ENCODE results near the gene DYNC1H1. TPM values are rescaled to one million over a fixed set of nuclear protein-coding genes. Genes with fewer than 3 reads are reported as not detected.
"Not testable (repeated sequence)": the region's sequence is repeated elsewhere in the genome, so short reads cannot be mapped to it uniquely, and the experiment has no call there.

Gene DYNC1H1
- total RNA-seq, 1 donor from 2014 or later, result 564 TPM

DNA sequence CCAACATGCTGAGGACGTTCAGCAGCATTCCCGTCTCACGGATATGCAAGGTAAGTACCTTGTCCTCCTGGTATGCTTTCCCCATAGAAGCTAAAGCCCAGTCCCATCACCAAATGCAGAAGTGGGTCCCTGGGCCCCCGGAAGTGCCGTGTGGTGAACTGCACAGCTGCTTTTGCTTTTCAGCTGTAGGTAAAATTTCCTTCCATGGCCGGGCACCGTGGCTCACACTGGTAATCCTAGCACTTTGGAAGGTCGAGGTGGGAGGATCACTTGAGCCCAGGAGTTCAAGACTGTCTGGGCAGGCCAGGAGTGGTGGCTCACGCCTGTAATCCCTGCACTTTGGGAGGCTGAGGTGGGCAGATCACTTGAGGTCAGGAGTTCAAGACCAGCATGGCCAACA lies 78.3 kb downstream of the DYNC1H1 start:
- DNase-seq, result no peak

DNA sequence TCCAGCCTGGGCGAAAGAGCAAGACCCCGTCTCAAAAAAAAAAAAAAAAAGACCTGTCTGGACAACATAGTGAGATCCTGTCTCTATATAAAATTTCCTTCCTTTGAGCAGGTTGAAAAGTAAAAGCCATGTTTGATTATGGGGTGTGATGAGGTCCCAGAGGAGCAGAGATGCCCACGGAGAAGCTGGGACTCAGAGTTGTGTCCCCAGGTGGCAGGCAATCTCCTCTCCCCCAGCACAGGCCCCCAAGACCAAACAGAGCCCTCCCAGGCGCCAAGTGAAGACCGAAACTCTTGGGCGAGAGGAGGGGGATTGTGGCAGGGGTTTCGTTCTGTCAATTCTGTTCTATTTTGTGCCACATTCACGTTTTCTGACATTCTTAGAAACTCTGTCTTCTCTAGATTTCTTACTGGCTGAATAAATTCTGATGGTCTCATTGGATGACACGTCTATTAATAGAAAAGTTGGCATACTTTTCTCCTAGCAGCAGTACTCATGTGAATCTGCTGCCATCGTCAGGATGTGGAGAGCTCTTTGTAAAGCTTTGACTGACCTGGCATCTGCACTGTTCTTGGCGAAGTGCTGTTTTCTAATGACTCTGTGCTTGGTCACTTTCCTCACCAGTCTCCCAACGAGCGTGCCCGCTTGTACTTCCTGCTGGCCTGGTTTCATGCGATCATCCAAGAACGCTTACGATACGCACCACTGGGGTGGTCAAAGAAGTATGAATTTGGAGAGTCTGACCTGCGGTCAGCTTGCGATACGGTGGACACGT lies 79.1 kb downstream of the DYNC1H1 start:
- no peak for DNase-seq

DNA sequence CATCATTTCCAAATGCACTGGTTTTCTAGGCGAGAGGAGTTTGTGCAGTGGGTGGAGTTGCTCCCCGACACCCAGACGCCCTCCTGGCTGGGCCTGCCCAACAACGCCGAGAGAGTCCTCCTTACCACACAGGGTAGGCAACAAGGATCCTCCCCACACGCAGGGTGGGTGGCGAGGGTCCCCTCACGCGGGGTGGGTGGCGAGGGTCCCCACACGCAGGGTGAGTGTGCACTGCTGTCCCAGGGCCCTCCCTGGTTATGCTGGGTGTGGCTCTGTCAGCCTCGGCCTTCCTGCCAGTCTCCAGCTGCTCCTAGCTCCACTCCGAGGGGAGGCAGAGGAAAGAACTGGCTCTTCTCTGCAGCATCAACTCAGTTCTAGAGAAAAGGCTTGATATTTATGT lies 80.2 kb downstream of the DYNC1H1 start:
- DNase-seq, result no peak

DNA sequence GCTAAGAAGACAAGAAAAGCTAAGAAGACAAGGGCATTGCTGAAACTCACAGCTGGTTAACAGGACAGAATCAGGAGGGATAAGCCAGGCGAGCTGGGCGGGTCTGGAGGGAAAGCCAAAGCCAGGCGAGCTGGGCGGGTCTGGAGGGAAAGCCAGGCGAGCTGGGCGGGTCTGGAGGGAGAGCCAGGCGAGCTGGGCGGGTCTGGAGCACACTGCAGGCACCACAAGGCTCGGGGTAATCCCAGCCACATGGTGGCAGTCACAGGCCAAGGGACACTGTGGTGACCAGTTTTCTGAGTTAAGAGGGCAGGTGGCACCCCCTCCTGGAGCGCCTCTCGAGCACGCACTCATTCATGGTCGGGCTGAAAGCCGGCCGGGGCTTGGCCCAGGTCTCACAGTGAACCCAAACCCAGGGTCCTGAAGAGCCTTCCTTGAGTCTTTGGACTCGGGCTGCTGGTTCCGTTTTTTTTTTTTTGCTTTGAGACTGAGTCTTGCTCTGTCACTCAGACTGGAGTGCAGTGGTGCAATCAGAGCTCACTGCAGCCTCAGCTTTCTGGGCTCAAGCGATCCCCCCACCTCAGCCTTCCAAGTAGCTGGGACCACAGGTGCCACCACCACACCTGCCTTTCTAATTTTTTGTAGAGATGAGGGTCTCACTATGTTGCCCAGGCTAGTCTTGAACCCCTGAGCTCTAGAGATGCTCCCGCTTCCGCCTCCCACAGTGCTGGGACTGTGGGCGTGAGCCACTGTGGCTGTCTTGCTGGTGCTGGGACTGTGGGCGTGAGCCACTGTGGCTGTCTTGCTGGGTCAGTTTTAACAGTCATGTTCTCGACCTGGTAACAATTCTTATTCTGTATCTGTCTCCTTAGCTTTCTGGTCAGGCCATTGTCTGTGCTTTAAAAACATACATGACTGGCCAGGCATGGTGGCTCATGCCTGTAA lies 82.2 kb downstream of the DYNC1H1 start:
- DNase-seq, result peak; percentile 41

- no peak for DNase-seq
These were observed 83.6 kb downstream of the DYNC1H1 start for GRCh38 chr14:102047808-102048540.

GRCh38 chr14:102049258-102050025 lies 85.1 kb downstream of the DYNC1H1 start:
- no peak for DNase-seq

- DNase-seq, result no peak
These were observed 85.6 kb downstream of the DYNC1H1 start for GRCh38 chr14:102050026-102050405.

GRCh38 chr14:102050625-102051024 lies 86.3 kb downstream of the DYNC1H1 start:
- DNase-seq, result no peak

GRCh38 chr14:102052522-102052921 lies 88.1 kb downstream of the DYNC1H1 start:
- DNase-seq, result no peak

DNA sequence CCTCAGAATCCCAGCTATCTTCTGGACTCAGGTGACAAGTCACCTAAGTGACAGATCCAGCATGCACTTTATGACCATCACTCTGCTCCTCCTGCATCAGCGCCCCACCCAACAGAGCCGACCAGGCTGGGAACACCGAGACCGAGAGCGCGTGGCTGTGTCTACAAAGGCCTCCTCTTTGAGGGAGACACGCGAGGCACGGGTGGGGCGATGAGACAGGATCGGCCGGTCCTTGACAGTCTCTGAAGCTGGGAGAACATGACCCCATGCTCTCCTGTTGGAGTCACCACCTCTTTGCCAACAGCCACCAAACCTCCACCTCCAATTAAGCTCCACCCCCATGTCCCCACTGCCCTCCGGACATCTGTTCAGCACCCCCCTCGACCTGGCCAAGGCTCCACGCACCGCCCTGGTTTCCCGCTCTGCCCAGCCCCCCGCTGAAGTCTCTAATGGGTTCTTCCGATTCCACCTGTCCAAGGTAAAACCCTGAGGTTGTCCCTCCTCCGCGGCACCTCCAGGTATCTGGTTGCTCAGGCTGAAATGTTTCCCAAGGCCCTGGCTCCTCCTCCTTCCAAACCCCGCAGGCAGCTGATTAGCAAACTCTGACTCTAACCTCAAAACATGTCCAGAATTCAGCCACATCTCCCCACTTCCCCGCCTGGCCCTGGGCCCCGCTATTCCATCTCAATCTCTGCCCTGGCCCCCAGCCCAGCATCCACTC lies 91.0 kb downstream of the DYNC1H1 start:
- no peak for DNase-seq

DNA sequence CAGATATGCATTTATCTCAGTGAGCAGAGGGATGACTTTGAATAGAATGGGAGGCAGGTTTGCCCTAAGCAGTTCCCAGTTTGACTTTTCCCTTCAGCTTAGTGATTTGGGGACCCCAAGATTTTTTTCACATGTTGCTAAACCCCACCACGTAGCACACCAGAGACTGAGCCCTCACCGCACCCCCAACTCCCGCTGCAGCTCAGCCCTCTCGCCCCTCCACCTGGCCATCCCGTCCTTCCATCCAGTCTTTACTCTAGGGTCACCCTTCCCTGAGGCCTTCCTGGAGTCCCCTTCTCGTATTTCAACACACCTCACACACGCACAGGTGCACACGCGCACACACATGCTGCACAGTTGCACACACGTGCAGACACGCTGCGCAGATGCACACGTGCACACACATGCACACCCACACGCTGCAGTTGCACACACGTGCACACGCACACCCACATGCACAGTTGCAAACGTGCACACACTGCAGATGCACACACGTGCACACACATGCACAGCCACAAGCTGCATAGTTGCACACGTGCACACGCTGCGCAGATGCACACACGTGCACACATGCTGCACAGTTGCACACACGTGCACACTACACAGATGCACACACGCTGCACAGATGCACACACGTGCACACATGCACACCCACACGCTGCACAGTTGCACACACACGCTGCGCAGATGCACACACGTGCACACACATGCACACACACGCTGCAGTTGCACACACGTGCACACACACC lies 92.5 kb downstream of the DYNC1H1 start:
- DNase-seq, result no peak

DNA sequence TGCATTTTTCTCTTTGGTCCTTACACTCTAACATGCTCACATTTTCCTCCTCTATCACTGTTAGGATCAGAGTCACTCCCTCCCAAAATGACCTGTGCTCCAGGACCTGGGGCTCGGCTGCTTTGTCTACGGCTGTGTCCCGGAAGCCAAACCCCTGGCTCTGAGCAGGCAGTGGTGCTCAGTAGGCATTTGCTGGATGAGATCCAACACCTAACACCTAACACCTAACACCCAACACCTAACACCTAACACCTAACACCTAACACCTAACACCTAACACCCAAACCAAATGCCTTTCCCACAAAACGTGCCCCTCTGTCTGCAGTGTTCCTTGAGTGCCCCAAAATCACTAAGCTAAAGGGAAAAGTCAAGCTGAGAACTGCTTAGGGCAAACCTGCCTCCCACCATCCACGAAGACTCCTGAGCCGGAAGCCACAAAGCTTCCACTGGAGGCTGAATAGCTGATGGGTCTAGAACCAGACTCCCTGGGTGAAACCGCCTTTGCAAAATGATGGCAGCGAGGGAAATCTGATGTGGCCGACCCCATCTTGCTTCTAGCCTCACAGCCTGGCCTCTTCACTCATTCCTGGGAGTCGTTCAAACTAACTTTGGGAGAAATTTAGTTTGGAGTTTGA lies 93.2 kb downstream of the DYNC1H1 start:
- DNase-seq, result no peak

DNA sequence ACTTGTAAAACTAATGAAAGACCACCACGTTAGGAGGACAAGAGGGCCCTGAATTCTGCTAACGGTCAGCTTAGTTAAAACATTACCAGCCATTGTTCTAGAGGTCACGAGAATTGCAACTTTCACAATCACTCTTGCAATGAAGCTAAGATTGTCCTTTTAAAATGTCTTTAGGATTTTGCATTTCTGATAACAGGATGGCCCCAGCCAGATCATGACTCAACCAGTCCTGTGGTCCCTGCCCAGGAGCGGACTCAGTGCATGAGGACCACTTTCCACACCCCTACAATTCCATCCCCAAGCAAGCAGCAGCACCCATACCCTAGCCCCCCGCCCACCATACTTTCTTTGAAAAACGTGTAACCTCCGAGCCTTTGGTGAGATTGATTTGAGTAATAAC lies 93.8 kb downstream of the DYNC1H1 start:
- no peak for DNase-seq

- DNase-seq, result no peak
These were observed 94.6 kb downstream of the DYNC1H1 start for GRCh38 chr14:102058961-102059360.

GRCh38 chr14:102063109-102063807 lies 98.9 kb downstream of the DYNC1H1 start:
- DNase-seq, result peak; percentile 94

DNA sequence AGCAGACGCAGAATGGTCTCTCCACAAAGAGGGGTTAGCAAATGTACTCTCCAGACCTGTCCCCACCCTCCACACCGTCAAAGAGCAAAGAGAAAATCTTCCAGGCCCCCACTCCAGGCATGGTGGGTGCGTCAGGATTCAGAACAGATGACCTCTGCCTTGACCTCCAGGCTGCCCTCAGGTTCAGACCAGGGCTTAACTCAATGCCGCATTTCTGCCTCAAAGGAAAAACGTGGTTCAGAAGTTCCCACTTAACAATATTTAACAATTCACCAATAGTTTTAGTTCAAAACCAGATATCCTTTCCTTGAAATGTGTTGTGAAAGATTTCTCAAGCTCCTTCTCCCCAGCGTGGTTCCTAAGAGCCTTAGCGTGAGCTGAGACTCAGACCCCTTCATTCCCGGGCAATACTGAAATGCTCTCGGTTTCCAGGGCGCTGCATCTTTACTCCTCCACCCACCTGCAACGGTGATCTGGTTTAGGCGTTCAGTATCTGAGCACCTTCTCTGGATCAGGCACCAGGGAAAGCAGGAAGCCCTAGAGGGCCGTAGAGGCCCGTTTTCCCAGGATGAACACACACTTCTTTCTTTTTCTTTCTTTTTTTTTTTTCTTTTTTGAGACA lies 99.5 kb downstream of the DYNC1H1 start:
- no peak for DNase-seq

DNA sequence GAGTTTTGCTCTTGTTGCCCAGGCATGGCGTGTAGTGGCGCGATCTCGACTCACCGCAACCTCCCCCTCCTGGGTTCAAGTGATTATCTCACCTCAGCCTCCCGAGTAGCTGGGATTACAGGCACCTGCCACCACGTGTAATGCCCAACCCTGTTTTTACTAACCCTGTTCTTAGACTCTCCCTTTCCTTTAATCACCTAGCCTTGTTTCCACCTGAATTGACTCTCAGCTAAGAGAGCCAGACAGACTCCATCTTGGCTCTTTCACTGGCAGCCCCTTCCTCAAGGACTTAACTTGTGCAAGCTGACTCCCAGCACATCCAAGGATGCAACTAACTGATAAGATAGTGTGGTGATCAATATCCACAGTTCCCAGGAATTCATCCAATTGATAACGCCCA lies 100.2 kb downstream of the DYNC1H1 start:
- DNase-seq, result not testable (repeated sequence)

GRCh38 chr14:102066041-102066451 lies 101.7 kb downstream of the DYNC1H1 start:
- no peak for DNase-seq

All from dermis blood vessel endothelial cell (primary cell).